ENCODE results near the gene LRBA.
"Not testable (repeated sequence)": the region's sequence is repeated elsewhere in the genome, so short reads cannot be mapped to it uniquely, and the experiment has no call there.

The LRBA gene

DNA sequence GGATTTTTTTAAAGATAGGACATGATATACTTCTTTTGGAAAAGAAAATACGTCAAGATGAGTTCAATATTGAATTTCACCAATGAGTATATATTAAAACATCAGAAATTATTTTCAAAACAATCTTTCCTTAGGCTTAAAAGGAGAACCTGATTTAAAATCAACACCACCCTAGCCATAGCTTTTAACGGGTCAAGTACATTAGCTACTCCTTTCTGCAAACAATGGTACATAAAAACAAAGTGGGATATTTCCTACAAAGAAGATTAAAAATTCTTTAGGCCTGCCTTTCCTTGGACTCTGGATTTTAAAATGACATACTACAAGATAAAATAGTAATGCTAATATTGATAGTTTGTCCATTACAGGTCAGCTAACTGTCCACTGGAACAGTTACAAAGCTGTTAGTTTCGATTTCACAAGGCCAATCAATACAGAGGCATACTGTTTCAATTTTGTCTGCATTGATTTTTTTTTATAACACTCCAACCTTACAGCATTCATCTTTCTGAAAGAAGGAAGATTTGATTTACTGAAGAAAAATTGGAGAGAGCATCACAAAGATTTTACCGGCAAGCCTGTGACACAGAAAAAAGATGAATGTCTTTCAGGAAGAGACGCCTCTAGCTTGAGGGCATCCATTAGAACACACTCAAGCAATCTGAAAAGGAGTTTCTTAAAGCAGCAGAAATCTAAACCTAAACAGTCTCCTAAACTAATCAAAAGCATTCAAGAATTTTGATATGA is 335.9 kb downstream of the LRBA start:
- Histone ChIP-seq H3K4me1 (ENCODE audit: control insufficient read depth in 2 of 2, insufficient read depth in 2 of 2, low read length in 2 of 2) (no peaks in the 10 kb centered on the region), H3K27ac (ENCODE audit: low read depth in 2 of 2, low read length in 2 of 2) (no peak overlapping the region), H3K27me3 (ENCODE audit: control insufficient read depth in 2 of 2, insufficient read depth in 2 of 2, low read length in 2 of 2) (no peaks in the 10 kb centered on the region), H3K9ac (ENCODE audit: low read depth in 1 of 2, low read length in 2 of 2) (no peak overlapping the region), H3K36me3 (ENCODE audit: control insufficient read depth in 2 of 2, insufficient read depth in 2 of 2, low read length in 2 of 2) (peaks cover 0 to 6% of the 10 kb centered on the region in 2 donors), H3K9me3 (ENCODE audit: control insufficient read depth in 2 of 2, low read length in 2 of 2) (no peaks in the 10 kb centered on the region), H3K4me3 (ENCODE audit: low read length in 2 of 2) (no peak overlapping the region)

GRCh38 chr4:150673793-150674192 is 341.3 kb downstream of the LRBA start:
- Histone ChIP-seq H3K36me3 (ENCODE audit: control insufficient read depth in 2 of 2, insufficient read depth in 2 of 2, low read length in 2 of 2) (no peaks in the 10 kb centered on the region), H3K4me3 (ENCODE audit: low read length in 2 of 2) (no peak overlapping the region), H3K9ac (ENCODE audit: low read depth in 1 of 2, low read length in 2 of 2) (no peak overlapping the region), H3K4me1 (ENCODE audit: control insufficient read depth in 2 of 2, insufficient read depth in 2 of 2, low read length in 2 of 2) (no peaks in the 10 kb centered on the region), H3K27me3 (ENCODE audit: control insufficient read depth in 2 of 2, insufficient read depth in 2 of 2, low read length in 2 of 2) (no peaks in the 10 kb centered on the region), H3K27ac (ENCODE audit: low read depth in 2 of 2, low read length in 2 of 2) (no peak overlapping the region), H3K9me3 (ENCODE audit: control insufficient read depth in 2 of 2, low read length in 2 of 2) (no peaks in the 10 kb centered on the region)

- no peaks in the 10 kb centered on the region for H3K4me1 ChIP-seq (ENCODE audit: control insufficient read depth in 2 of 2, insufficient read depth in 2 of 2, low read length in 2 of 2)
- H3K4me3 ChIP-seq (ENCODE audit: low read length in 2 of 2), result no peak overlapping the region
- no peak overlapping the region for H3K27ac ChIP-seq (ENCODE audit: low read depth in 2 of 2, low read length in 2 of 2)
- H3K9ac ChIP-seq (ENCODE audit: low read depth in 1 of 2, low read length in 2 of 2), result no peak overlapping the region
- H3K36me3 ChIP-seq (ENCODE audit: control insufficient read depth in 2 of 2, insufficient read depth in 2 of 2, low read length in 2 of 2), result no peaks in the 10 kb centered on the region
- no peaks in the 10 kb centered on the region for H3K27me3 ChIP-seq (ENCODE audit: control insufficient read depth in 2 of 2, insufficient read depth in 2 of 2, low read length in 2 of 2)
- H3K9me3 ChIP-seq (ENCODE audit: control insufficient read depth in 2 of 2, low read length in 2 of 2), result no peaks in the 10 kb centered on the region
These were observed 346.3 kb downstream of the LRBA start for GRCh38 chr4:150668824-150669223.

DNA sequence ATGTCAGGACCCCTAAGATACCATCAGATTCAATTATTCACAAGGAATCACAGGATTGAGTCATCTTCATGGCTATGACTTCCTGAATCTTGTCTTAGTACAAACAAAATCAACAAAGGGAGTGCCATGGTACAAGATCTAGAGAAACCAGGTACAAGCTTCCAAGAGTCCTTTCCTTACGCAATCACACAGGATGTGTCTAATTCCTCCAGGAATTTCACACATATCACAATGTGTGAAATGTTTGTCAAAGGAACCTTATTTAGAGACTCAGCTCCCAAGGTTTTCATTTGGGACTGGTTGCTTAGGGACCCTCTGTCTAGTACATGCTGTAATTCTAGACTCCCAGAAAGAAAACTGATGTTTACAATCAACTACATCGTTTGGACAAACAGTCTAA is 350.1 kb downstream of the LRBA start:
- Histone ChIP-seq H3K9ac (ENCODE audit: low read depth in 1 of 2, low read length in 2 of 2) (no peak overlapping the region), H3K27ac (ENCODE audit: low read depth in 2 of 2, low read length in 2 of 2) (no peak overlapping the region), H3K9me3 (ENCODE audit: control insufficient read depth in 2 of 2, low read length in 2 of 2) (no peaks in the 10 kb centered on the region), H3K4me3 (ENCODE audit: low read length in 2 of 2) (no peak overlapping the region), H3K36me3 (ENCODE audit: control insufficient read depth in 2 of 2, insufficient read depth in 2 of 2, low read length in 2 of 2) (no peaks in the 10 kb centered on the region), H3K27me3 (ENCODE audit: control insufficient read depth in 2 of 2, insufficient read depth in 2 of 2, low read length in 2 of 2) (no peaks in the 10 kb centered on the region), H3K4me1 (ENCODE audit: control insufficient read depth in 2 of 2, insufficient read depth in 2 of 2, low read length in 2 of 2) (no peaks in the 10 kb centered on the region)

GRCh38 chr4:150662686-150663085 is 352.4 kb downstream of the LRBA start:
- H3K9me3 ChIP-seq (ENCODE audit: control insufficient read depth in 2 of 2, low read length in 2 of 2), result no peaks in the 10 kb centered on the region
- no peaks in the 10 kb centered on the region for H3K4me1 ChIP-seq (ENCODE audit: control insufficient read depth in 2 of 2, insufficient read depth in 2 of 2, low read length in 2 of 2)

DNA sequence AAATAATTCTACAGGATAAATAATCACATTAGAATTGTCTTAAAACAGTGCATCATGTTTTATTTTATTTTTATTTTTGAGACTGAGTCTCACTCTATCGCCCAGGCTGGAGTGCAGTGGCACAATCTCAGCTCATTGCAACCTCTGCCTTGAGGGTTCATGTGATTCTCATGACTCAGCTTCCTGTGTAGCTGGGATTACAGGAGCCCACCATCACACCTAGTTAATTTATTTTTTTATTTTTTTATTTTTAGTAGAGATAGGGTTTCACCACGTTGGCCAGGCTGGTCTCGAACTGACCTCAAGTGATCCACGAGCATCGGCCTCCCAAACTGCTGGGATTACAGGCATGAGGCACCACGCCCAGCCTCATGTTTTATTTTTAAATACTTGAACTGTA is 353.5 kb downstream of the LRBA start:
- not testable (repeated sequence) for H3K36me3 ChIP-seq (ENCODE audit: control insufficient read depth in 2 of 2, insufficient read depth in 2 of 2, low read length in 2 of 2); H3K27me3 ChIP-seq (ENCODE audit: control insufficient read depth in 2 of 2, insufficient read depth in 2 of 2, low read length in 2 of 2); H3K4me1 ChIP-seq (ENCODE audit: control insufficient read depth in 2 of 2, insufficient read depth in 2 of 2, low read length in 2 of 2); H3K9me3 ChIP-seq (ENCODE audit: control insufficient read depth in 2 of 2, low read length in 2 of 2); H3K4me3 ChIP-seq (ENCODE audit: low read length in 2 of 2); H3K9ac ChIP-seq (ENCODE audit: low read depth in 1 of 2, low read length in 2 of 2); H3K27ac ChIP-seq (ENCODE audit: low read depth in 2 of 2, low read length in 2 of 2)

More at GRCh38 chr4:150662686-150663085, 352.4 kb downstream of the LRBA start:
- no peaks in the 10 kb centered on the region for H3K27me3 ChIP-seq (ENCODE audit: control insufficient read depth in 2 of 2, insufficient read depth in 2 of 2, low read length in 2 of 2)
- H3K36me3 ChIP-seq (ENCODE audit: control insufficient read depth in 2 of 2, insufficient read depth in 2 of 2, low read length in 2 of 2), result no peaks in the 10 kb centered on the region
- H3K4me3 ChIP-seq (ENCODE audit: low read length in 2 of 2), result no peak overlapping the region
- no peak overlapping the region for H3K27ac ChIP-seq (ENCODE audit: low read depth in 2 of 2, low read length in 2 of 2)
- no peak overlapping the region for H3K9ac ChIP-seq (ENCODE audit: low read depth in 1 of 2, low read length in 2 of 2)

- not testable (repeated sequence) for H3K9me3 ChIP-seq (ENCODE audit: control insufficient read depth in 2 of 2, low read length in 2 of 2); H3K9ac ChIP-seq (ENCODE audit: low read depth in 1 of 2, low read length in 2 of 2); H3K27me3 ChIP-seq (ENCODE audit: control insufficient read depth in 2 of 2, insufficient read depth in 2 of 2, low read length in 2 of 2); H3K27ac ChIP-seq (ENCODE audit: low read depth in 2 of 2, low read length in 2 of 2); H3K36me3 ChIP-seq (ENCODE audit: control insufficient read depth in 2 of 2, insufficient read depth in 2 of 2, low read length in 2 of 2); H3K4me3 ChIP-seq (ENCODE audit: low read length in 2 of 2); H3K4me1 ChIP-seq (ENCODE audit: control insufficient read depth in 2 of 2, insufficient read depth in 2 of 2, low read length in 2 of 2)
These were observed 356.8 kb downstream of the LRBA start for GRCh38 chr4:150658258-150658657.

- H3K4me3 ChIP-seq (ENCODE audit: low read length in 2 of 2), result no peak overlapping the region
- no peaks in the 10 kb centered on the region for H3K4me1 ChIP-seq (ENCODE audit: control insufficient read depth in 2 of 2, insufficient read depth in 2 of 2, low read length in 2 of 2)
- no peaks in the 10 kb centered on the region for H3K36me3 ChIP-seq (ENCODE audit: control insufficient read depth in 2 of 2, insufficient read depth in 2 of 2, low read length in 2 of 2)
- H3K9ac ChIP-seq (ENCODE audit: low read depth in 1 of 2, low read length in 2 of 2), result no peak overlapping the region
- H3K9me3 ChIP-seq (ENCODE audit: control insufficient read depth in 2 of 2, low read length in 2 of 2), result no peaks in the 10 kb centered on the region
- no peak overlapping the region for H3K27ac ChIP-seq (ENCODE audit: low read depth in 2 of 2, low read length in 2 of 2)
- no peaks in the 10 kb centered on the region for H3K27me3 ChIP-seq (ENCODE audit: control insufficient read depth in 2 of 2, insufficient read depth in 2 of 2, low read length in 2 of 2)
These were observed 358.2 kb downstream of the LRBA start for GRCh38 chr4:150656891-150657290.

GRCh38 chr4:150650751-150651150 is 364.3 kb downstream of the LRBA start:
- no peaks in the 10 kb centered on the region for H3K9me3 ChIP-seq (ENCODE audit: control insufficient read depth in 2 of 2, low read length in 2 of 2)
- H3K4me1 ChIP-seq (ENCODE audit: control insufficient read depth in 2 of 2, insufficient read depth in 2 of 2, low read length in 2 of 2), result no peaks in the 10 kb centered on the region
- no peaks in the 10 kb centered on the region for H3K27me3 ChIP-seq (ENCODE audit: control insufficient read depth in 2 of 2, insufficient read depth in 2 of 2, low read length in 2 of 2)

DNA sequence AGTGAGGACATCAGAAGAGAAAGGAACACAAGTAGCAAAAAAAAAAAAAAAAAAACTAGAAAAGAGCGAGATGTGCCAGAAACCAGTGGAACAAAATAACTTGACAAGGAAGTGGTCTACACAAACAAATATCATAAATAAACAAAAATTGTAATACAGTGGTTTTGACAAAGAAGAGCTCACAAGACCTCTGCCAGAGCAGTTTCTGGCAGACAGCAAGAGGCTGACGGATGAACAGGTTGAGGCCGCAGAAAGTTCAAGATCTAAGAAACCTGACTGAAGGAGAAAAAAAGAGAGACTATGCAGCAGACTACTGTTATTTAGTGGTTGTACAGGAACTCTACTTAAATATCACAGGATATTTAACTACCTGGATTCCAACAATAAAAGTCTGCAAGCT is 367.0 kb downstream of the LRBA start:
- Histone ChIP-seq H3K4me3 (ENCODE audit: low read length in 2 of 2) (no peak overlapping the region), H3K9me3 (ENCODE audit: control insufficient read depth in 2 of 2, low read length in 2 of 2) (no peaks in the 10 kb centered on the region), H3K36me3 (ENCODE audit: control insufficient read depth in 2 of 2, insufficient read depth in 2 of 2, low read length in 2 of 2) (no peaks in the 10 kb centered on the region), H3K4me1 (ENCODE audit: control insufficient read depth in 2 of 2, insufficient read depth in 2 of 2, low read length in 2 of 2) (no peaks in the 10 kb centered on the region), H3K9ac (ENCODE audit: low read depth in 1 of 2, low read length in 2 of 2) (no peak overlapping the region), H3K27me3 (ENCODE audit: control insufficient read depth in 2 of 2, insufficient read depth in 2 of 2, low read length in 2 of 2) (no peaks in the 10 kb centered on the region), H3K27ac (ENCODE audit: low read depth in 2 of 2, low read length in 2 of 2) (no peak overlapping the region)

More at GRCh38 chr4:150650751-150651150, 364.3 kb downstream of the LRBA start:
- Histone ChIP-seq H3K4me3 (ENCODE audit: low read length in 2 of 2) (no peak overlapping the region), H3K27ac (ENCODE audit: low read depth in 2 of 2, low read length in 2 of 2) (no peak overlapping the region), H3K9ac (ENCODE audit: low read depth in 1 of 2, low read length in 2 of 2) (no peak overlapping the region), H3K36me3 (ENCODE audit: control insufficient read depth in 2 of 2, insufficient read depth in 2 of 2, low read length in 2 of 2) (no peaks in the 10 kb centered on the region)
